ENCODE data around the gene C19orf73.
"Not testable (repeated sequence)": the region's sequence is repeated elsewhere in the genome, so short reads cannot be mapped to it uniquely, and the experiment has no call there.

The C19orf73 gene

DNA sequence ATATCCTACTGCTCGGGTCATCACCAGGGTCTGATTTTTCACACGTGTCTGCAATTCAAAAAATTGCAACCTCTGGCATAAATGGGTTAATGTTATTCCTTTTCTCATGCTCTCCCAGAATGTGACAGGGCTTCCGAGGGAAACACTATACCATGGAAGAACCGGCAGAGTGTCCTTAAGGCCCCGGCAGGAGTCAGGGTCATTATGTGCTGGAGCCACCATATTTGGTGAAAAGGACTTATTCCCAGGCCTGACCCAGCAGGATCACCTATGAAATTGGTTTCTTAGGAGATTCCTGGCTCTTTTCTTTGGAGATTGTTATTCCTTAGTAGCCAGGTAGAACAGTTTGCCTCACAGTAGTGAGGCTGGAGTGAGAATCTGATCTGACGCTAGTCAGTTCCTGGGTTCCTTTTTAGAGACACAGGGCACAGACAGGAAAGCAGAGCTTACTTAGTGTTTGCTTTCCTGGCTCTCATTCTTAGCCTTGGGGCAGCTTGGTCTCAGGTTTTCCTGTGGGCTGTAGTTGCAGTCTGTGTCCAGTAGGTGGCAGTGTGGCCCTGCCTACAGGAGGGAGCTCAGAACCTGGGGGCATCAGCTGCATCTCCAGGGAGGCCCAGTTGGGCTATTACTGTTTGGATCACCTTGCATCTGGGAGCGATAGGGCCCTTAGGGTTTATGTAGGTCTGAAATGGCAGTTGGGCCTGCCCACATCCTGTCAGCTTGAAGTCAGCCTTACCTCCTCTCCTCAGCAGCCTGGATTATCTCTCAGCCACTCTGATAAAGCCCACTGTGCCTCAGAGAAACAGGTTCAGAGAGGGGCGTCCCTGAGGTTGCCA lies 21.3 kb downstream of the C19orf73 start:
- DNase-seq, result peak; percentile 40

DNA sequence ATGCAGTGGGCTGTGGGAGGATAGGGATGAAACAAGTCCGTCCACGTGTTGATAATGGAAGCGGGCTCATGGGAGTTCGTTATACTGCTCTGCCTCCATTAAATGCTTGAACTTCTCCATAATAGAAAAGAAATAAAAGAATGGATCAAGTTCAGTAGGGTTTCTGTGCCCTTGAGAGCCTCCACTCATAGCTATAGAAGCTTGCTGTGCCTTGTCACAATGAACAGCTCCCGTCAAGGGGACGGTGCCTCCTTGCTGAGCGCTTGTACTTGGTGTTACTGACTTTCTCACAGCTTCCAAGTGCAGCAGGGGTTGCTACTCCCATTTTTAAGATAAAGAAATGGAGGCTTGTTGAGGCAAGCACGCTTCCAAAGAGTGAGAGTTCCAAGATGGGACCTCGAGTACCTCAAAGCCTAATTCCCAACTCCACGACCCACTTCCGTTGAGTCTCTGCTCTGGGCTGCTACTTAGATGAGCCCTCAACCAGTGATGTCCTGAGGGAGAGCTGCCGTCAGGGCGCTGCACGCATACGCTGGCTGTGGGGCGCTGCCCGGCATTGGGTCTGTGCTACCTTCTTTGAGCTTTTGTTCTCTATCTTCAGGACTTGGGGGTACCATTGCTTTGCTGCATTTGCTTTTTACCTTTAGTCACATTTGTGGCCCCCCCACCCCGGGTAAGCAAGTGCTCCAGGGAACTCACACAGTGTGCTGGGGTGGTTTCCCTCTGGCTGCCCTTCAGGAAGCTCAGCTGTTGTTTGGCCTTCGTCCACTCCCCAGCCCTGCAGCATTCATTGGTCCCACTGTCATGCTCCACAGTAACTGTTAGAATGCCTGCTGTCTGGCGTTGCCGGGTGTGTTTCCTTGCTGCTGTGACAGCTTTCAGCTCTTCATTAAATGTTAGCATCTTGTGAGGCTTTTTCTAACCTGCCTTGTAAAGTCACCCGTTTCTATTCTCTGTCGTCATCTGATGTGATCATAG lies 24.1 kb downstream of the C19orf73 start:
- no peak for DNase-seq

DNA sequence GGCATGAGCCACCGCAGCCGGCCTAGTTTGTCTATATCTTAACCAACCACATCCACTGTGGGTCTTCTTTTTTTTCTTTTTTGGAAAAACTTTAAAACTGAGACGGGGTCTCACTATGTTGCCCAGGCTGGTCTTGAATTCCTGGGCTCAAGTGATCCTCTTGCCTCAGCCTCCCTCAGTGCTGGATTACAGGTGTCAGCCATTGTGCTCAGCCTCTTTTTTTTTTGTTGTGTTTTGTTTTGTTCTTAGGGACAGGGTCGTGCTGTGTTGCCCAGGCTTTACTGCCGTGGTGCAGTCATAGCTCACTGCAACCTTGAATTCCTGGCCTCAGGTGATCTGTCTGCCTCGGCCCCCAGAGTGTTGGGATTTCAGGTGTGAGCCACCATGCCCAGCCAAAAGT lies 26.3 kb downstream of the C19orf73 start:
- no peak for DNase-seq

GRCh38 chr19:49091391-49092038 lies 27.4 kb downstream of the C19orf73 start:
- no peak for DNase-seq

GRCh38 chr19:49086296-49086695 lies 32.6 kb downstream of the C19orf73 start:
- no peak for DNase-seq

DNA sequence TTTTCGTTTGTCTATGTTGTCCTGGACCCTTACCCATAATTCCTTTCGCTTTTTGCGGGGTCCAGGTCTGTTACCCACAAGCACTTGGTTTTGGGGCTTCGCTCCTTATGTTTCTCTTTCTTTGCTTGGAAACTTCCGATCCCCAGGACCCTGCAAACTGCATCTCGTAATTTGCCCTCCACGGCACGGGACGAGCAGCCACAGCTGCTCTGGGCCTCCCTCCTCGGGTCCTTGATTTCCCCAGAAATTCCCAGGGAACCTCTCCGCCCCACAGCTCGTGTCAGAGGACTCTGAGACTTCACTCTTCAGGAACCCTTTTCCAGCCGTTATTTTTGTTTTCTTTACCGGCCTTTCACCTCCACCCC lies 33.1 kb downstream of the C19orf73 start:
- DNase-seq, result no peak

DNA sequence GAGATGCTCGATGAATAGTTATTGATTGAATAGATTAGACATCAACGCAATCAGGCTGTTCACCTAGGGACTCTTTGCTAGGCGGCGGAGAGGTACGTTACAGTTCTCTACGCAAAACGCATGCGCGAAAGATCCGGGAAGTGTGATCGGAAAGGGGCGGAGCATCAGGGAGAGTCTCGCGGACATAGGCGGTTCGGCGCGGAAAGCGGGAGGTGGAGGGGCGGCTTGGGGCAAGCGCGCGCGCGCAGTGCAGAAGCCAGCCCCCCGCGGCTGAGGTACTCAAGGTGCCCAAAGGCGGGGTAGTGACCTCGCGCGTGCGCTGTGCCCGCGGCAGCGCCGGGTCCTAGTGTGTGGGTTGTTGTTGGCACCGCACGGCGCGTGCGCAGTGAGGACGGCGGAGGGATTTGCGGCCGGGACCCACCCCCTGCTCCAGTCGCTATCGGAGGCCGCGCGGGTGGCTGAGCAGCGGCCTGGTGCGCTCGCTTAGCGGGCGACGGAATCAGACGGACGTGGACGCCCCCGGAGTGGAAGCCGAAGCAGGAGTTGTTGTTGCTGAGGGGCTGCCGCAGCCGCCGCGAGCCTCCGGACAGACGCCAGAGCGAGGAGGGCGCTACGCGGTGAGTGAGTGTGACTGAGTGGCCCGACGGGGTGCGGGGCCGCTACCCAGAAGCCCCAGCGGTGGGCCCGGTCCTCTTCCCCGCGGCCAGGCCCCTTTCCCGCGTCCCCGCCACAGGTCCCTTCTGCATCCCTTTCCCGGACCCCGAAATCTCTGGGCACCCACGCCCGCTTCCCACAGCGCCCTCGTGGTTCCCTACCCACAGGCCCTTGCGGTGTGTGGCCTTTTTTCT lies 33.7 kb downstream of the C19orf73 start, which contains the start of gene SNRNP70:
Gene SNRNP70, plus strand, starts transcription at position 432 of the 848 bp plus-strand sequence. CDS start 964 bp downstream, outside the sequence.
- peak; percentile 98 for DNase-seq

DNA sequence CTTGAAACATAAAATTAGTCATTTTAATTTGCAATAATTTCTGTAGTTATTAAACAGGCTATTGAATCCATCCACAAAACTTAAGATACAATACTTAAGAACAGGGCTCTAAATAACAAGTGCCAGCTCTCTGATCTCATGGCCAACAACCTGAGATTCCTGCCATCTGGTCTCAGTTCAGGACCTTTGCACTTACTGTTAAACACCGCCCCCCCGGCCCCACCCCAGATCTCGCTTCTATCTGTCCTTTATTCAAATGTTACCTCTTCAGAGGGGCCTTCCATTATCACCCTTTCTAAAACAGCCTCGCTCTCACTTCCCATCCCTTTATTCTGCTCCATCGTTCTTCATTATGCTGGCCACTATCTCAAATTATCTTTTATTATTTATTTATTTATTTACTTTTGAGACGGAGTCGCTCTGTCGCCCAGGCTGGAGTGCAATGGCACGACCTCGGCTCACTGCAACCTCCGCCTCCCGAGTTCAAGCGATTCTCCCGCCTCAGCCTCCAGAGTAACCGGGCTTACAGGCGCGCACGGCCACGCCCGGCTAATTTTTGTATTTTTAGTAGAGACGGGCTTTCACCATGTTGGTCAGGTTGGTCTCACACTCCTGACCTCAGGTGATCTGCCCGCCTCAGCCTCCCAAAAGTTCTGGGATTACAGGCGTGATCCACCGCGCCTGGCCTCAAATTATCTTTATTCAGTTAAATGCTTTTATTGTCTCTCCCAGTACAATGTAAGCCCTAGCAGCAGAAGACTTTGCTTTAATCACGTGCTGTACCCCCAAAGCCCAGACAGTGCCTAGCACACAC lies 34.5 kb downstream of the C19orf73 start:
- DNase-seq, result no peak

GRCh38 chr19:49081273-49081672 lies 37.7 kb downstream of the C19orf73 start:
- DNase-seq, result no peak

DNA sequence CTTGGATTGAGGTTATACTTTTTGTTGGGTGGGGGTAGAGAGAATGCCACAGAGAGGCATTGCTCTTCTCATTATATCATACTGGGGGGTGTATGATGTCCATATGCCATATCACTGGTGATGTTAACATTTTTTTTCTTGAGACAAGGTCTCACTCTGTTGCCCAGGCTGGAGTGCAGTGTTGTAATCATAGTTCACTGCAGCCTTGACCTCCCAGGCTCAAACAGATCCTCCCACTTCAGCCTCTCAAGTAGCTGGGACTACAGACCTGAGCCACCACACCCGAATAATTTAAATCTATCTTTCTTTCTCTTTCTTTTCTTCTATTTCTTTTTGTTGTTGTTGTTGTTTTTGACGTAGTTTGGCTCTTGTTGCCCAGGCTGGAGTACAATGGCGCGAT lies 38.6 kb downstream of the C19orf73 start:
- no peak for DNase-seq

DNA sequence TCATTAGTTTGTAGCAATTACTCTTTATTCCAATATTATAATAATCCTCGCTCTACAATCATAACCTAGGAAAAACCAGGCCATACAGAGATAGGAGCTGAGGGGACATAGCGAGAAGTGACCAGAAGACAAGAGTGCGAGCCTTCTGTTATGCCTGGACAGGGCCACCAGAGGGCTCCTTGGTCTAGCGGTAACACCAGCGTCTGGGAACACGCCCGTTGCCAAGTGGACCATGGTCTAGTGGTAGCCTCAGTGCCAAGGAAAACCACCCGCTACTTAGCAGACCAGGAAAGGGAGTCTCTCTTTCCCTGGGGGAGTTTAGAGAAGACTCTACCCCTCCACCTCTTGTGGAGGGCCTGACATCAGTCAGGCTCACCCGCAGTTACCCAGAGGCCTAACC lies 44.1 kb downstream of the C19orf73 start:
- not testable (repeated sequence) for DNase-seq

DNA sequence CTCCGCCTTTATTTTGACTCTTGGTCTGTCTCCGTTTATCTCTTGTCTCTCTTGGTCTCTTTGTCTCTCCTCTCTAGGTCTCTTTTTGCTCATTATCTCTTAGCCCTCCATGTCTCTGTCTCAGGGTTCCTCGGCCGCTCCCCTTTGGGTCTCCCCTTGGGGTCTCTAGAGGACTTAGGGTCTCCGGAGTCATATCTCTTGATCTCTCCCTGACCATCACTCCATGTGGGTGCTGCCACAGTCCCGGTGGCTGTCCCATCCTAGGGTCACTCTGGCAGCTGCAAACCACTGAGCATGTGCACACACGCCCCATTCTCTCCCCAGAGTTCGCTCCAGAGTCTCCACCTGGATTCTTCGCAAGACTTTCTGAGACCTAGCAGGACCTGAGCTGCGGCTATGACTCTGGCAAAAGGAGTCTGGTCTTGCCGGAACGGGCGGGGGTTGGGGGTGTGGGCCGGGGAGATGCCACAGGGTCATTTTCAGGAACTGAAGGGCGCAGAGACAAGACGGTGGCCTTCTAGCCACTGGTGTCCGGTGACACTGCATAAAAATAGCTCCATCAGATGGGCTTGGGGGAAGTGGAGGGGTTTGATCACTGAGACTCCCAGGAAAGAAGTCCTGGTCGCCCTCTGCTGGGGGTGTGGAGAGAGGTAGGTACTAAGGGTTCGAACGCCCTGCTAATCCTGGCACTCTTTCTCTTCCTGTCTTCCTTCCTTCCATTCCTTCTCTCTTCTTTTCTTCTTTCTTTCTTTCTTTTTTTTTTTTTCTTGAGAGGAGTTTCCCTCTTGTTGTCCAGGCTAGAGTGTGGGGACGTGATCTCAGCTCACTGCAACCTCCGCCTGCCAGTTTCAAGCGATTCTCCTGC lies 45.2 kb downstream of the C19orf73 start:
- no peak for DNase-seq

GRCh38 chr19:49071860-49072547 lies 46.9 kb downstream of the C19orf73 start:
- no peak for DNase-seq

DNA sequence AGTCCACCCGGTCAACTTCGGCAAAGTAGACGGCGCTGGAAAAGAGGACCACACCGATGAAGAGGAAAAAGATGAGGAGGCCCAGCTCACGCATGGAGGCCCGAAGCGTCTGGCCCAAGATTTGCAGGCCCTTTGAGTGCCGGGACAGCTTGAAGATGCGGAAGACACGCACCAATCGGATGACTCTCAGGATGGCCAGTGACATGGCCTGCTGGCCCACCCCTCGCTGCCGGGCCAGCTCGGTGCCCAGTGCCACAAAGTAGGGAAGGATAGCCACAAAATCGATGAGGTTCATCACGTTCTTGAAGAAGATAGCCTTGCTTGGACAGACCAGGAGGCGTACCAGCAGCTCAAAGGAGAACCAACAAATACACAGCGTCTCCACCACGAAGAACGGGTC lies 48.5 kb downstream of the C19orf73 start:
- no peak for DNase-seq

- no peak for DNase-seq
These were observed 49.9 kb downstream of the C19orf73 start for GRCh38 chr19:49069026-49069425.

Data from NCI-H2107 (cell line).